Mucosa of descending colon (tissue), 3 donors: Measurements from ENCODE around the gene KLHL33. TPM values are rescaled to one million over a fixed set of nuclear protein-coding genes. Genes with fewer than 3 reads are reported as not detected.

Experiments used
- ATAC-seq: fragments of 200-7000 bp; cut with Tn5 transposase; one replicate; pipeline ENCODE4 v1.9.1; 2020; ENCODE audit warnings: mild to moderate bottlenecking, moderate library complexity
- DNase-seq, 3 donors: peaks; one replicate each; pipeline ENCODE4 v3.0.0-alpha.2; 2020
- H3K36me3 ChIP-seq: fragments of 200-600 bp; one replicate; pipeline ENCODE4 v1.8.0; 2021; ENCODE audit warnings: low read depth, mild to moderate bottlenecking
- H3K4me1 ChIP-seq: fragments of 200-600 bp; one replicate; pipeline ENCODE4 v1.8.0; 2021; ENCODE audit warnings: low read depth, mild to moderate bottlenecking
- H3K4me3 ChIP-seq: fragments of 200-600 bp; one replicate; pipeline ENCODE4 v1.8.0; 2021; ENCODE audit warnings: mild to moderate bottlenecking
- H3K9me3 ChIP-seq: fragments of 200-600 bp; one replicate; pipeline ENCODE4 v1.8.0; 2021; ENCODE audit warnings: mild to moderate bottlenecking
- CTCF ChIP-seq: fragments of 200-600 bp; IDR thresholded peaks from one replicate; pipeline ENCODE4 v1.8.0; 2022; ENCODE audit warnings: antibody characterized with exemption, mild to moderate bottlenecking
- intact Hi-C, 2 donors: fragments of 100-400 bp; cut with DNase I in 1 of 2; cut with micrococcal nuclease in 1 of 2; formaldehyde crosslinking; loops; one replicate each; pipeline versions ENCODE4 v1.11.0 to v1.11.1; 2022; cut with DNase I, micrococcal nuclease
- total RNA-seq, 3 donors: library from RNA; stranded (reverse); fragmentation: NEBNext Ultra II Directional in 2 of 3; extraction: Animal tissue kit (Norgen Biotek cat#: 25700) in 2 of 3; gene quantifications; one replicate each; pipeline versions ENCODE4 v1.2.1 to v1.2.4, GENCODE V29; 2021 to 2023
- donor health status: DM: no; HTN: no; CAD: no; lungs with moderate emphysema.
- donor health status: DM: no; HTN: no; CAD: no.
- donor health status: DM: no; HTN: yes; CAD: no.

The KLHL33 gene
- total RNA-seq, 3 donors from 2014 or later: 0.12 to 0.85 (median 0.27) TPM

GRCh38 chr14:20409226-20409625 lies 26.7 kb downstream of the KLHL33 start:
- intact Hi-C loops: loop anchor here in 1 of 2 donors (10.0 kb wide), 1 partner anchor 54 kb away; no protein-coding TSS in a partner anchor
- Histone ChIP-seq H3K36me3 (peaks cover 12% of the 10 kb centered on the region), H3K4me3 (no peak overlapping the region), H3K9me3 (no peaks in the 10 kb centered on the region), H3K4me1 (peaks cover 19% of the 10 kb centered on the region)
- ATAC-seq (no peak), DNase-seq (no peak)
- no peak for TF ChIP-seq CTCF

GRCh38 chr14:20403521-20403920 lies 32.4 kb downstream of the KLHL33 start:
- intact Hi-C loops: loop anchor here in 1 of 2 donors (10.0 kb wide), 1 partner anchor 49 kb away; no protein-coding TSS in a partner anchor
- ATAC-seq: no peak
- peaks cover 23% of the 10 kb centered on the region for H3K36me3 ChIP-seq
- H3K4me1 ChIP-seq: peaks cover 3% of the 10 kb centered on the region
- no peaks in the 10 kb centered on the region for H3K9me3 ChIP-seq
- DNase-seq: no peak
- no peak for TF ChIP-seq CTCF
- H3K4me3 ChIP-seq: no peak overlapping the region

- TF ChIP-seq CTCF: no peak
- no peaks in the 10 kb centered on the region for H3K4me1 ChIP-seq
- no peak overlapping the region for H3K4me3 ChIP-seq
- no peaks in the 10 kb centered on the region for H3K9me3 ChIP-seq
- DNase-seq: no peak
- peaks cover 25% of the 10 kb centered on the region for H3K36me3 ChIP-seq
- intact Hi-C loops: loop anchor here in 1 of 2 donors (10.0 kb wide), 1 partner anchor 46 kb away; no protein-coding TSS in a partner anchor
- ATAC-seq: peak; percentile 87
Observed at GRCh38 chr14:20400965-20401593, 34.9 kb downstream of the KLHL33 start.

- Histone ChIP-seq H3K9me3 (no peaks in the 10 kb centered on the region), H3K4me3 (no peak overlapping the region), H3K4me1 (no peaks in the 10 kb centered on the region), H3K36me3 (peaks cover 29% of the 10 kb centered on the region)
- ATAC-seq (peak; percentile 56), DNase-seq (no peak)
- intact Hi-C loops: loop anchor here in 1 of 2 donors (10.0 kb wide), 1 partner anchor 46 kb away; no protein-coding TSS in a partner anchor
- no peak for TF ChIP-seq CTCF
Observed at GRCh38 chr14:20400589-20400964, 35.4 kb downstream of the KLHL33 start.

GRCh38 chr14:20397511-20397910 lies 38.5 kb downstream of the KLHL33 start:
- no peaks in the 10 kb centered on the region for H3K4me1 ChIP-seq
- no peak for ATAC-seq
- H3K36me3 ChIP-seq: peaks cover 24% of the 10 kb centered on the region
- TF ChIP-seq CTCF: no peak
- intact Hi-C loops: no loop called here
- DNase-seq: no peak
- H3K9me3 ChIP-seq: no peaks in the 10 kb centered on the region
- no peak overlapping the region for H3K4me3 ChIP-seq
